C4-2B (cell line): ENCODE measurements around the gene WASHC3.

Source experiments
- CTCF ChIP-seq: fragments of 450-650 bp; conservative IDR thresholded peaks from 2 replicates; pipeline ENCODE4 v1.5.1; 2017; ENCODE audit warnings: mild to moderate bottlenecking
- ZFX ChIP-seq: fragments of 450-650 bp; IDR thresholded peaks from 2 replicates; pipeline ENCODE4 v1.6.1; 2017

GRCh38 chr12:102059343-102059742 is 2.4 kb downstream of the WASHC3 start:
- TF ChIP-seq CTCF = no peak
- no peak for TF ChIP-seq ZFX
